B cell (primary cell): Measurements from ENCODE around the gene ZC3H7A. TPM values are rescaled to one million over a fixed set of nuclear protein-coding genes. Genes with fewer than 3 reads are reported as not detected.

ENCODE experiments used
- ATAC-seq: fragments of 200-7000 bp; cut with Tn5 transposase; one replicate; pipeline ENCODE4 v1.10.0; 2021; ENCODE audit warnings: low read depth, mild to moderate bottlenecking, moderate number of reproducible peaks, moderate library complexity
- CTCF ChIA-PET: fragments of 350-600 bp; sonication (Branson Sonifier 250); formaldehyde crosslinking; loops from one replicate; lab custom pipeline; 2021; ENCODE audit warnings: antibody characterized with exemption, inconsistent platforms; lab: Charles Lee
- POLR2A ChIA-PET: fragments of 350-600 bp; sonication (Branson Sonifier 250); formaldehyde crosslinking; loops from one replicate; lab custom pipeline; 2021; ENCODE audit warnings: antibody characterized with exemption; lab: Charles Lee
- DNase-seq: peaks from one replicate; pipeline ENCODE4 v3.0.0; 2013
- H2AFZ ChIP-seq: 2 replicates; pipeline ENCODE4 v1.6.1; 2012; ENCODE audit warnings: mild to moderate bottlenecking, low read depth, low read length; ENCODE audit not compliant: insufficient read depth, poor library complexity, severe bottlenecking
- H3K27ac ChIP-seq, 2 donors: 1 replicate in 1 of 2; 2 replicates in 1 of 2; pipeline ENCODE4 v1.5.1; 2012 to 2013; ENCODE audit warnings: low read length in 2 of 2, mild to moderate bottlenecking in 2 of 2, moderate library complexity in 1 of 2
- H3K27me3 ChIP-seq, 4 experiments: fragments of 200-600 bp in 1 of 4; sonication (generic) in 1 of 4; replicated peaks in 1 of 4; 1 replicate in 2 of 4; 2 replicates in 2 of 4; pipeline versions ENCODE4 v1.6.1 to v1.7.0; 2013 to 2016; ENCODE audit warnings: low read length in 3 of 4, mild to moderate bottlenecking in 2 of 4, mixed read lengths in 1 of 4, moderate library complexity in 1 of 4; ENCODE audit not compliant: insufficient read depth in 4 of 4, control insufficient read depth in 3 of 4; ENCODE audit errors: control extremely low read depth in 1 of 4
- H3K36me3 ChIP-seq, 2 experiments: replicated peaks in 1 of 2; 1 replicate in 1 of 2; 2 replicates in 1 of 2; pipeline versions ENCODE4 v1.6.1 to v1.7.1; 2013; ENCODE audit warnings: low read length in 1 of 2; ENCODE audit not compliant: insufficient read depth in 2 of 2, control insufficient read depth in 1 of 2; ENCODE audit errors: control extremely low read depth in 1 of 2, extremely low read depth in 1 of 2
- H3K4me1 ChIP-seq, 2 donors: fragments of 200-600 bp in 1 of 2; sonication (generic) in 1 of 2; 1 replicate in 1 of 2; 2 replicates in 1 of 2; pipeline versions ENCODE4 v1.5.1 to v1.6.1; 2013 to 2017; ENCODE audit warnings: low read length in 2 of 2; ENCODE audit not compliant: control insufficient read depth in 2 of 2, insufficient read depth in 2 of 2
- H3K4me2 ChIP-seq: replicated peaks from 2 replicates; pipeline ENCODE3; 2012; ENCODE audit warnings: mild to moderate bottlenecking, low read depth, low read length; ENCODE audit not compliant: poor library complexity, severe bottlenecking
- H3K4me3 ChIP-seq, 5 experiments: fragments of 200-600 bp in 1 of 5; sonication (generic) in 1 of 5; 1 replicate in 3 of 5; 2 replicates in 2 of 5; pipeline versions ENCODE4 v1.5.1 to v1.7.0; 2011 to 2016; ENCODE audit warnings: low read length in 4 of 5, mild to moderate bottlenecking in 4 of 5, low read depth in 2 of 5, control low read depth in 1 of 5, moderate library complexity in 1 of 5; ENCODE audit not compliant: insufficient read depth in 1 of 5; ENCODE audit errors: control extremely low read depth in 1 of 5, extremely low read depth in 1 of 5
- H3K79me2 ChIP-seq: fragments of 200-600 bp; sonication (generic); one replicate; pipeline ENCODE4 v1.6.0; 2016; ENCODE audit warnings: low read length; ENCODE audit not compliant: control insufficient read depth, insufficient read depth
- H3K9ac ChIP-seq: fragments of 200-600 bp; sonication (generic); 2 replicates; pipeline ENCODE4 v1.6.1; 2017; ENCODE audit warnings: mild to moderate bottlenecking, low read length, moderate library complexity
- H3K9me3 ChIP-seq, 3 donors: one replicate each; pipeline versions ENCODE4 v1.6.1 to v1.7.1; 2013; ENCODE audit warnings: low read length in 2 of 3; ENCODE audit not compliant: control insufficient read depth in 2 of 3, insufficient read depth in 1 of 3; ENCODE audit errors: control extremely low read depth in 1 of 3
- H4K20me1 ChIP-seq: 2 replicates; pipeline ENCODE4 v1.6.0; 2012; ENCODE audit warnings: mild to moderate bottlenecking, low read length; ENCODE audit not compliant: insufficient read depth, control insufficient read depth, poor library complexity, severe bottlenecking
- H3K27ac Mint-ChIP-seq: one replicate; pipeline ENCODE4 v1.8.0; 2021; ENCODE audit warnings: mixed read lengths
- H3K27me3 Mint-ChIP-seq: one replicate; pipeline ENCODE4 v1.8.0; 2021; ENCODE audit warnings: mixed read lengths
- H3K4me1 Mint-ChIP-seq: one replicate; pipeline ENCODE4 v1.8.0; 2021; ENCODE audit warnings: mixed read lengths
- H3K4me3 Mint-ChIP-seq: one replicate; pipeline ENCODE4 v1.8.0; 2021; ENCODE audit warnings: mixed read lengths
- H3K9me3 Mint-ChIP-seq: one replicate; pipeline ENCODE4 v1.8.0; 2022; ENCODE audit warnings: mixed read lengths; ENCODE audit not compliant: insufficient read depth
- CTCF ChIP-seq: fragments of 200-600 bp; IDR thresholded peaks from one replicate; pipeline ENCODE4 v1.8.0; 2022; ENCODE audit warnings: antibody characterized with exemption, mild to moderate bottlenecking
- EZH2 ChIP-seq: IDR thresholded peaks from 2 replicates; pipeline ENCODE4 v1.6.1; 2012; ENCODE audit warnings: borderline replicate concordance, low read depth, mild to moderate bottlenecking, moderate library complexity, low read length; ENCODE audit not compliant: insufficient read depth, poor library complexity, severe bottlenecking
- WGBS: methylation state at CpG from one replicate; pipeline ENCODE4 v1.1.5; 2013; ENCODE audit warnings: missing lambda C conversion rate; ENCODE audit not compliant: insufficient coverage; 5-methylcytosine and 5-hydroxymethylcytosine counted together
- intact Hi-C: fragments of 100-400 bp; cut with micrococcal nuclease; formaldehyde crosslinking; loops from one replicate; pipeline ENCODE4 v1.10.0; 2022
- polyA plus RNA-seq: library from polyadenylated mRNA; depleted of rRNA; stranded (reverse); fragments of >200 nt; gene quantifications from 2 replicates; pipeline ENCODE4 v1.2.3, GENCODE V29; 2012
- total RNA-seq, 2 donors: library from RNA; stranded (reverse); fragments of 120-200 nt in 1 of 2; gene quantifications; 1 replicate in 1 of 2; 2 replicates in 1 of 2; pipeline versions ENCODE4 v1.2.3 to v1.2.4, GENCODE V29; 2013 to 2022

ZC3H7A gene
- total and polyA plus RNA-seq, 2 donors (not counting 1 experiment from before 2014, with no cell fraction given), result 40.8 to 126 TPM

- H3K79me2 ChIP-seq, result peaks cover 82% of the 10 kb centered on the region
- no peak for TF ChIP-seq EZH2
- no peak for TF ChIP-seq CTCF
- DNase-seq (no peak), ATAC-seq (no peak)
- no peaks in the 10 kb centered on the region for H3K27me3 ChIP-seq
- intact Hi-C loops, result no loop called here
- H3K4me3 ChIP-seq, result no peak overlapping the region
- no peaks in the 10 kb centered on the region for H3K9me3 Mint-ChIP-seq
- H3K27me3 Mint-ChIP-seq, result no peaks in the 10 kb centered on the region
- H3K4me1 Mint-ChIP-seq, result peaks cover 17% of the 10 kb centered on the region
- H3K36me3 ChIP-seq, result peaks cover 0 to 36% of the 10 kb centered on the region in 2 experiments
- H4K20me1 ChIP-seq, result peaks cover under 1% of the 10 kb centered on the region
- no peaks in the 10 kb centered on the region for H3K9me3 ChIP-seq
- H3K27ac Mint-ChIP-seq, result no peak overlapping the region
- H2AFZ ChIP-seq, result no peak overlapping the region
- ChIA-PET CTCF (interaction anchor here (0.9 to 1.6 kb wide), 6 partner anchors 10 to 312 kb away, joined by 3 to 4 read pairs (median 4); no protein-coding TSS in a partner anchor), POLR2A (interaction anchor here (1.0 kb wide), 1 partner anchor 749 kb away, joined by 3 read pairs; no protein-coding TSS in a partner anchor)
- no peak overlapping the region for H3K9ac ChIP-seq
- H3K4me2 ChIP-seq, result no peak overlapping the region
- no peak overlapping the region for H3K27ac ChIP-seq
- no CpG with 5 or more reads among the region's 1 CpG for WGBS
- H3K4me3 Mint-ChIP-seq, result no peak overlapping the region
- no peaks in the 10 kb centered on the region for H3K4me1 ChIP-seq
Measured at GRCh38 chr16:11708421-11708820, 88.6 kb downstream of the ZC3H7A start.

- Histone ChIP-seq H3K9me3 (no peaks in the 10 kb centered on the region), H3K79me2 (peaks cover 82% of the 10 kb centered on the region), H3K27me3 (no peaks in the 10 kb centered on the region), H4K20me1 (no peaks in the 10 kb centered on the region), H3K4me2 (no peak overlapping the region), H3K4me3 (no peak overlapping the region), H3K27ac (no peak overlapping the region), H3K9ac (no peak overlapping the region), H3K4me1 (no peaks in the 10 kb centered on the region), H3K36me3 (peaks cover 0 to 38% of the 10 kb centered on the region in 2 experiments), H2AFZ (no peak overlapping the region)
- DNase-seq, result no peak
- no peak for TF ChIP-seq CTCF
- no peak for TF ChIP-seq EZH2
- Mint-ChIP-seq H3K4me1 (peaks cover 17% of the 10 kb centered on the region), H3K4me3 (no peak overlapping the region), H3K9me3 (no peaks in the 10 kb centered on the region), H3K27me3 (no peaks in the 10 kb centered on the region), H3K27ac (no peak overlapping the region)
- ChIA-PET CTCF (interaction anchor here (0.8 to 1.2 kb wide), 6 partner anchors 13 to 312 kb away, joined by 3 to 4 read pairs (median 3); no protein-coding TSS in a partner anchor), POLR2A (interaction anchor here (1.0 kb wide), 1 partner anchor 748 kb away, joined by 3 read pairs; no protein-coding TSS in a partner anchor)
- intact Hi-C loops, result no loop called here
- WGBS, result 100% methylated on average over 2 of the region's 4 CpGs
- ATAC-seq, result no peak
Measured at GRCh38 chr16:11707679-11708197, 89.3 kb downstream of the ZC3H7A start.
